K562 (cell line): ENCODE measurements around the gene GPR32. TPM values are rescaled to one million over a fixed set of nuclear protein-coding genes. Genes with fewer than 3 reads are reported as not detected.

Source experiments
- CBFB ChIP-seq: sonication (generic); formaldehyde crosslinking; IDR thresholded peaks from 2 replicates; pipeline ENCODE4 v1.4.0; 2020; ENCODE audit warnings: mild to moderate bottlenecking, missing genetic modification reagents
- CBX1 ChIP-seq: sonication (generic); IDR thresholded peaks from 2 replicates; pipeline ENCODE4 v1.6.1; 2016; ENCODE audit warnings: antibody characterized with exemption, low read depth, mild to moderate bottlenecking
- CGGBP1 ChIP-seq: fragments of 250-450 bp; sonication (Bioruptor Pico); IDR thresholded peaks from 2 replicates; pipeline ENCODE4 v1.9.0; 2021; ENCODE audit warnings: mild to moderate bottlenecking
- EP300 ChIP-seq: IDR thresholded peaks from 2 replicates; pipeline ENCODE4 v1.6.1; 2012; ENCODE audit warnings: low read length, improper control_type of control experiment
- FOXM1 ChIP-seq, 2 experiments: fragments of 450-650 bp in 1 of 2; sonication (generic) in 1 of 2; formaldehyde crosslinking in 1 of 2; IDR thresholded peaks; 2 replicates each; pipeline versions ENCODE4 v1.6.1 to v1.9.0; 2017 to 2022; ENCODE audit warnings: low read depth in 2 of 2, mild to moderate bottlenecking in 2 of 2, missing genetic modification reagents in 1 of 2, moderate library complexity in 1 of 2
- HNRNPH1 ChIP-seq: fragments of 200-400 bp; formaldehyde crosslinking; optimal IDR thresholded peaks from 2 replicates; pipeline ENCODE3; 2017; ENCODE audit warnings: low read depth, mild to moderate bottlenecking, low read length, moderate library complexity
- HNRNPK ChIP-seq: fragments of 200-400 bp; formaldehyde crosslinking; IDR thresholded peaks from one replicate; pipeline ENCODE4 v1.6.1; 2018; ENCODE audit warnings: mild to moderate bottlenecking, low read depth, low read length; ENCODE audit not compliant: poor library complexity, severe bottlenecking
- IFI16 ChIP-seq: fragments of 250-450 bp; sonication (Bioruptor Pico); IDR thresholded peaks from 2 replicates; pipeline ENCODE4 v2.1.2; 2022; ENCODE audit warnings: mild to moderate bottlenecking, inconsistent platforms
- NR0B1 ChIP-seq: fragments of 450-650 bp; IDR thresholded peaks from one replicate; pipeline ENCODE4 v1.6.1; 2018; ENCODE audit warnings: mild to moderate bottlenecking, moderate library complexity; ENCODE audit not compliant: partially characterized antibody
- NR2C1 ChIP-seq, 2 experiments: fragments of 450-650 bp; IDR thresholded peaks; 2 replicates each; pipeline ENCODE4 v1.6.1; 2017; ENCODE audit warnings: mild to moderate bottlenecking in 2 of 2, antibody characterized with exemption in 1 of 2, inconsistent platforms in 1 of 2, missing compliant biosample characterization in 1 of 2, missing genetic modification characterization in 1 of 2
- PCBP1 ChIP-seq: fragments of 200-400 bp; formaldehyde crosslinking; IDR thresholded peaks from 2 replicates; pipeline ENCODE4 v1.6.1; 2018; ENCODE audit warnings: mild to moderate bottlenecking, low read depth, low read length; ENCODE audit not compliant: poor library complexity, severe bottlenecking
- POLR2AphosphoS5 ChIP-seq: IDR thresholded peaks from 2 replicates; pipeline ENCODE4 v1.6.1; 2011; ENCODE audit warnings: mild to moderate bottlenecking, low read depth, low read length, moderate library complexity; ENCODE audit not compliant: control insufficient read depth, insufficient read depth
- POU5F1 ChIP-seq: fragments of 150-350 bp; IDR thresholded peaks from 2 replicates; pipeline ENCODE4 v1.6.1; 2014; ENCODE audit warnings: borderline replicate concordance, low read length, low read depth, mild to moderate bottlenecking; ENCODE audit not compliant: partially characterized antibody
- RBM17 ChIP-seq: fragments of 200-400 bp; formaldehyde crosslinking; IDR thresholded peaks from 2 replicates; pipeline ENCODE4 v1.6.1; 2017; ENCODE audit warnings: low read depth, mild to moderate bottlenecking, low read length, borderline replicate concordance
- RBM22 ChIP-seq: fragments of 200-400 bp; formaldehyde crosslinking; IDR thresholded peaks from 2 replicates; pipeline ENCODE4 v1.6.1; 2018; ENCODE audit warnings: low read length, low read depth; ENCODE audit not compliant: poor library complexity, severe bottlenecking
- RFX7 ChIP-seq: fragments of 250-450 bp; sonication (Bioruptor Pico); IDR thresholded peaks from 2 replicates; pipeline ENCODE4 v1.5.1; 2021; ENCODE audit warnings: mild to moderate bottlenecking
- SP2 ChIP-seq: IDR thresholded peaks from 2 replicates; pipeline ENCODE4 v1.6.1; 2011; ENCODE audit warnings: mild to moderate bottlenecking, low read depth, low read length, moderate library complexity; ENCODE audit not compliant: poor library complexity, severe bottlenecking; ENCODE audit errors: extremely low read depth
- SUPT5H ChIP-seq: fragments of 450-650 bp; IDR thresholded peaks from 2 replicates; pipeline ENCODE4 v1.6.1; 2016
- TBP ChIP-seq: optimal IDR thresholded peaks from 2 replicates; pipeline ENCODE3; 2011; ENCODE audit warnings: low read depth, low read length, improper control_type of control experiment
- ZFP36 ChIP-seq: fragments of 150-350 bp; IDR thresholded peaks from 2 replicates; pipeline ENCODE4 v1.6.1; 2018; ENCODE audit warnings: low read length, low read depth; ENCODE audit not compliant: partially characterized antibody
- ZNF224 ChIP-seq: sonication (generic); formaldehyde crosslinking; IDR thresholded peaks from 2 replicates; pipeline ENCODE4 v1.8.0; 2022; ENCODE audit warnings: mild to moderate bottlenecking, missing genetic modification reagents
- ZNF280B ChIP-seq: fragments of 250-450 bp; sonication (Bioruptor Pico); IDR thresholded peaks from 2 replicates; pipeline ENCODE4 v1.5.1; 2021; ENCODE audit warnings: mild to moderate bottlenecking
- ZNF282 ChIP-seq: sonication (generic); formaldehyde crosslinking; IDR thresholded peaks from 2 replicates; pipeline ENCODE4 v1.8.1; 2023; ENCODE audit warnings: missing genetic modification reagents
- ZNF668 ChIP-seq: fragments of 250-450 bp; sonication (Bioruptor Pico); IDR thresholded peaks from 2 replicates; pipeline ENCODE4 v1.8.0; 2022; ENCODE audit warnings: mild to moderate bottlenecking, inconsistent platforms
- polyA plus RNA-seq, 8 experiments: library from polyadenylated mRNA; depleted of rRNA in 4 of 8; stranded (reverse) in 5 of 8; unstranded in 3 of 8; fragments of >200 nt; fragmentation: Nextera tagmentation in 2 of 8; fragmentation: Illumina TruSeq in 1 of 8; extraction: Ambion mirVana in 2 of 8; extraction: Trizol in 1 of 8; gene quantifications; 2 replicates each; pipeline versions ENCODE4 v1.2.1 to v1.2.3, GENCODE V29; 2011 to 2014; ENCODE audit warnings: inconsistent platforms in 1 of 8, missing spikeins in 1 of 8
- total RNA-seq, 7 experiments: library from RNA; depleted of rRNA in 6 of 7; stranded (reverse); fragments of >200 nt in 6 of 7; fragmentation: Illumina TruSeq in 2 of 7; extraction: Trizol in 2 of 7; gene quantifications; 2 replicates each; pipeline versions ENCODE4 v1.2.1 to v1.2.3, GENCODE V29; 2011 to 2021; ENCODE audit warnings: low replicate concordance in 1 of 7

The GPR32 gene
- total and polyA plus RNA-seq, 9 of the 15 experiments (the other 6 are each of a cell fraction or from before 2014, with no cell fraction given) = not detected

- TF ChIP-seq CBX1 = peak; percentile 36; the same call in 1 of the 2 replicates
- TF ChIP-seq ZNF668 (CRISPR knock-in tag) = 0 out of 2 replicates have a peak, but pooled peaks have one; percentile 29
- TF ChIP-seq HNRNPH1 = no peak
- no peak for TF ChIP-seq ZNF280B (CRISPR knock-in tag)
- TF ChIP-seq RBM17 = no peak
- TF ChIP-seq POLR2AphosphoS5 = no peak
- TF ChIP-seq FOXM1 (IDR thresholded peaks at IDR 0.05; ENCODE audit: low read depth) = no peak
- TF ChIP-seq FOXM1 (CRISPR knock-in tag; IDR thresholded peaks at IDR 0.05; ENCODE audit: low read depth) = no peak
- no peak for TF ChIP-seq RBM22
- TF ChIP-seq CGGBP1 (CRISPR knock-in tag) = no peak
- TF ChIP-seq SUPT5H = peak; percentile 9
- TF ChIP-seq NR0B1 = no peak
- TF ChIP-seq SP2 = no peak
- no peak for TF ChIP-seq POU5F1
- TF ChIP-seq RFX7 = no peak
- no peak for TF ChIP-seq PCBP1
- TF ChIP-seq TBP = no peak
- no peak for TF ChIP-seq ZNF282
- TF ChIP-seq IFI16 (CRISPR knock-in tag) = no peak
- TF ChIP-seq NR2C1 (IDR thresholded peaks at IDR 0.05) = no peak
- no peak for TF ChIP-seq NR2C1 (tag; IDR thresholded peaks at IDR 0.05)
- TF ChIP-seq ZFP36 = no peak
- no peak for TF ChIP-seq EP300
- no peak for TF ChIP-seq CBFB (CRISPR knock-in tag)
- no peak for TF ChIP-seq HNRNPK
- no peak for TF ChIP-seq ZNF224 (CRISPR knock-in tag)
Observed at GRCh38 chr19:50725218-50725910, 44.9 kb upstream of the GPR32 start (continued).
